Measurements from ENCODE around the gene GCGR. TPM values are rescaled to one million over a fixed set of nuclear protein-coding genes. Genes with fewer than 3 reads are reported as not detected.

Gene GCGR
- polyA plus RNA-seq, 2 of the 4 experiments (the other 2 are of a cell fraction) = 0.19 to 0.45 TPM

DNA sequence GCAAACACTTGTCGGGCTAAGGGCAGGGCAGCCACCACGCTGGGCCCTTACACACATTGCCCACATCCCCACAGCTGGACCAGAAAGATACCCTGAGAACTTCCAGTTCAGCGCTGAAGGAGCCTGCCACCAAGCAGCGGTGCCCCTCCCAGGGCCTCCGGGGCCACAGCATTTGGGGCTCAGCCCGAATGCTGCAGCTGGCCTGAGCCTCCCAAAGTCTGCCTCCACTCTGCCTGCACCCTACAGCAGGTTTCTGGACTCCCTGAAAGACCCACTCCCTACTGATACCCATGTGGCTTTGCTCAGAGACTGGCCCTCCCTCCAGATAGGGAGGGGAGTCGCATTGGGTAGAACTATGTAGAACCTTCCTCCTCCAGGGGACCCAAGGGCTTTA, 27.6 kb downstream of the GCGR start:
- H3K27ac ChIP-seq = peak overlapping the region in 1 of 2 experiments; percentile 93; a peak in 3 of 6 replicates
- peak overlapping the region; percentile 99 for H3K4me2 ChIP-seq
- ChIA-PET CTCF (interaction anchor here (1.9 kb wide), 1 partner anchor 10 kb away, joined by 5 read pairs; no protein-coding TSS in a partner anchor), POLR2A (interaction anchor here (0.6 to 0.8 kb wide), 3 partner anchors 33 to 114 kb away, joined by 3 to 5 read pairs (median 5); no protein-coding TSS in a partner anchor)
- ATAC-seq (no peak), DNase-seq (ENCODE audit: low read depth in 1 of 2, low spot score in 1 of 2) (no peak), FAIRE-seq (no peak)
- H3K4me3 ChIP-seq = no peak overlapping the region
- TF ChIP-seq KDM5A (IDR thresholded peaks at IDR 0.05) (no peak), SREBF2 (IDR thresholded peaks at IDR 0.05) (no peak)
- H3K9me3 ChIP-seq = no peaks in the 10 kb centered on the region
- 96% methylated on average over 7 of the region's 7 CpGs for WGBS (ENCODE audit: missing lambda C conversion rate)
- peaks cover 21% of the 10 kb centered on the region; the same call in 2 of the 3 replicates for H3K4me1 ChIP-seq

DNA sequence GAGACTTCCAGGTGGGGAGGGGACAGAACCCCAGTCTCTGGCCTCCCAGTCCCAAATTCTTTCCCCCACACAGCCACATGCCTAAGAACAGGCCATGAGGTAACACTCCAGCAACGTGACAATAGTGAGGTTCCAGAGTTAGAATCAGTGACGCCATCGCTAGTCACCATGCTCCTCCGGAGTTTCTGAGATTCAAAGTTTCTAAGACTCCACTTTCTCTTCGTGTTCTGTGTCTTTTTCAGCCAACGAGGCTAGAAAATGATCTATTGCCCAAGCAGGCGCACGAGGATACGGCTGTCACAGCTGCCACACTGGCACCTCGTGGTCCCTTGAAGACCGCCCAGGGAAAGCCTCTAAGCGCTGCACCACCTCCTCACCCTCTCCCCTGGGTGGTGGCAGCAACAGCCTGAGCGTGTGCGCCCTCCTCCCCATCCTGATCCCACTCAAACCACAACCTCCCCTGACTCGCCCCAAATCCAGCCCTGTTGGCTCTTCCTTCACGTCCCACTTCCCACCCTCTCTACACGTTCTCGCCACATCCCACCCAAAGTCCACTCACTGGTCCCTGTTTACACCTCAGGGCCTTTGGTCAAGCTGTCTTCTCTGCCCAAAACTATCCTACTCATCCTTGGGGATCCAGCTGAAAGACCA, 28.1 kb downstream of the GCGR start:
- ATAC-seq (peak; percentile 4 to 14; a peak in 4 of 6 replicates), DNase-seq (ENCODE audit: low read depth in 1 of 2, low spot score in 1 of 2) (no peak), FAIRE-seq (no peak)
- WGBS (ENCODE audit: missing lambda C conversion rate) = 76% methylated on average over 18 of the region's 18 CpGs
- peak overlapping the region; percentile 94 for H3K4me3 ChIP-seq
- peak overlapping the region; percentile 99 for H3K4me2 ChIP-seq
- TF ChIP-seq MYC (IDR thresholded peaks at IDR 0.05; ENCODE audit: borderline replicate concordance, low read length) (no peak), HOXB13 (CRISPR knock-in tag; IDR thresholded peaks at IDR 0.05; ENCODE audit: low read depth) (no peak), GATA3 (IDR thresholded peaks at IDR 0.05; ENCODE audit: borderline replicate concordance) (no peak), CBX8 (IDR thresholded peaks at IDR 0.05) (no peak), KDM1A (IDR thresholded peaks at IDR 0.05; ENCODE audit: low read depth) (no peak), MAZ (IDR thresholded peaks at IDR 0.05; ENCODE audit: borderline replicate concordance, low read depth, low read length) (no peak), JUN (IDR thresholded peaks at IDR 0.05) (no peak), HOXB5 (CRISPR knock-in tag; IDR thresholded peaks at IDR 0.05) (no peak)
- TF ChIP-seq, protein P1, sequence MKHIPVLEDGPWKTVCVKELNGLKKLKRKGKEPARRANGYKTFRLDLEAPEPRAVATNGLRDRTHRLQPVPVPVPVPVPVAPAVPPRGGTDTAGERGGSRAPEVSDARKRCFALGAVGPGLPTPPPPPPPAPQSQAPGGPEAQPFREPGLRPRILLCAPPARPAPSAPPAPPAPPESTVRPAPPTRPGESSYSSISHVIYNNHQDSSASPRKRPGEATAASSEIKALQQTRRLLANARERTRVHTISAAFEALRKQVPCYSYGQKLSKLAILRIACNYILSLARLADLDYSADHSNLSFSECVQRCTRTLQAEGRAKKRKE (CRISPR knock-in tag; IDR thresholded peaks at IDR 0.05; ENCODE audit: low read depth) = no peak
- H3K27ac ChIP-seq = peak overlapping the region; percentile 93 to 99
- H3K4me1 ChIP-seq = peaks cover 21% of the 10 kb centered on the region; the same call in 2 of the 3 replicates
- ChIA-PET CTCF (interaction anchor here (0.6 to 1.4 kb wide), 3 partner anchors 28 to 113 kb away, joined by 3 to 4 read pairs (median 3); no protein-coding TSS in a partner anchor), POLR2A (interaction anchor here (0.6 to 1.4 kb wide), 2 partner anchors 10 to 108 kb away, joined by 5 to 12 read pairs; no protein-coding TSS in a partner anchor)
- no peaks in the 10 kb centered on the region for H3K9me3 ChIP-seq

DNA sequence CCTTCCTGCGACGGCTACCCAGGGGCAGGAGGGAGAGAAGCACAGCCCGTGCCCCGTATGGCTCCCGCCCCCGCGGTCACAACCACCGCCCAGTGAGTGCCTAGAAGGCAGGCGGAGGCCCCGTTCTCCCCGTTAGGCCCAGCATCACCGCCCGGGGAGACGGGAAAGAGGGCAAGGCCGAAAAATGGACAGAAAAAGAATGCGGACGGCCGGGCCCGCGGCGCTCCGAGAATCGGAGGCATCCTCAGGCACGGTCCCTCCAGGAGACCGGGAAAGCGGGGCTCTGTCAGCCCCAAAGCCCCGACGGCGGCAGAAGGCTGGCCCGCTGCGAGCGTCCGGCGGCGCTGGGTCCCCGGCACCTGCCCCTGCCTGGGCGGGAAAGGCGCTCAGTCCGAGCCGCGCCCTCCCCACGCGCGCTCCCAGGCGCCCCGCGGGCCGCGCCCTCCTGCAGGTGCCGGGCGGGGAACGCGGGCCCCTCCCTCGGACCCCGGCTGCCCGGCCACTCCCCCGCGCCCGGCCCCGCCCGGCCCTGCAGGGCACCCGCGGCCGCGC, 28.7 kb downstream of the GCGR start:
- Histone ChIP-seq H3K9me3 (no peaks in the 10 kb centered on the region), H3K4me3 (peak overlapping the region; percentile 94), H3K4me2 (peak overlapping the region; percentile 99), H3K27ac (peak overlapping the region; percentile 93 to 99), H3K4me1 (peaks cover 21% of the 10 kb centered on the region; the same call in 2 of the 3 replicates)
- no peak for DNase-seq (ENCODE audit: low read depth in 1 of 2, low spot score in 1 of 2)
- CTCF ChIA-PET = interaction anchor here (0.6 to 1.6 kb wide), 6 partner anchors 12 to 114 kb away, joined by 3 to 8 read pairs (median 3); no protein-coding TSS in a partner anchor
- POLR2A ChIA-PET = interaction anchor here (0.6 to 1.7 kb wide), 18 partner anchors 8 to 149 kb away, joined by 3 to 12 read pairs (median 3); partner anchors contain the start of genes ARL16, HGS, MRPL12 and P4HB
- ATAC-seq = peak; percentile 38 to 49; a peak in 5 of 6 replicates
- TF ChIP-seq RNF2 (IDR thresholded peaks at IDR 0.05; ENCODE audit: borderline replicate concordance, low read depth) (no peak), POLR2A (IDR thresholded peaks at IDR 0.05; ENCODE audit: low read length) (0 out of 2 replicates have a peak, but pooled peaks have one; percentile 22), PHF8 (IDR thresholded peaks at IDR 0.05; ENCODE audit: borderline replicate concordance, low read depth) (peak; percentile 71), KDM1A (IDR thresholded peaks at IDR 0.05; ENCODE audit: low read depth) (0 out of 2 replicates have a peak, but pooled peaks have one; percentile 25), KDM5A (IDR thresholded peaks at IDR 0.05) (0 out of 2 replicates have a peak, but pooled peaks have one; percentile 21)
- WGBS (ENCODE audit: missing lambda C conversion rate) = 2% methylated on average over 33 of the region's 65 CpGs
- no peak for FAIRE-seq

- DNase-seq (ENCODE audit: low read depth in 1 of 2, low spot score in 1 of 2) (peak; percentile 96 to 97), FAIRE-seq (no peak), ATAC-seq (peak; percentile 81 to 84)
- H3K9me3 ChIP-seq = no peaks in the 10 kb centered on the region
- POLR2A ChIA-PET = interaction anchor here (0.6 to 1.7 kb wide), 20 partner anchors 9 to 150 kb away, joined by 3 to 12 read pairs (median 3); partner anchors contain the start of genes ARL16, HGS, MRPL12 and P4HB
- CTCF ChIA-PET = interaction anchor here (0.6 to 1.6 kb wide), 7 partner anchors 13 to 656 kb away, joined by 3 to 8 read pairs (median 3); no protein-coding TSS in a partner anchor
- WGBS (ENCODE audit: missing lambda C conversion rate) = 8% methylated on average over 37 of the region's 76 CpGs
- H3K4me3 ChIP-seq = peak within 1 kb of the TSS; percentile 94
- peak within 1 kb of the TSS; percentile 99 for H3K4me2 ChIP-seq
- H3K27ac ChIP-seq = peak within 1 kb of the TSS; percentile 93 to 99
- peaks cover 21% of the 10 kb centered on the region; the same call in 2 of the 3 replicates for H3K4me1 ChIP-seq
- TF ChIP-seq SREBF2 (IDR thresholded peaks at IDR 0.05) (no peak), EP300 (IDR thresholded peaks at IDR 0.05) (no peak), PHF8 (IDR thresholded peaks at IDR 0.05; ENCODE audit: borderline replicate concordance, low read depth) (peak; percentile 98), ZFP36 (IDR thresholded peaks at IDR 0.05; ENCODE audit: borderline replicate concordance, partially characterized antibody) (no peak), USF2 (IDR thresholded peaks at IDR 0.05) (peak; percentile 87), RCOR1 (IDR thresholded peaks at IDR 0.05; ENCODE audit: low read depth, low read length) (no peak), MAZ (IDR thresholded peaks at IDR 0.05; ENCODE audit: borderline replicate concordance, low read depth, low read length) (peak; percentile 93; the same call in 1 of the 2 replicates), KDM5A (IDR thresholded peaks at IDR 0.05) (no peak), NPAS2 (CRISPR knock-in tag; IDR thresholded peaks at IDR 0.05; ENCODE audit: borderline replicate concordance) (peak; percentile 29; the same call in 1 of the 2 replicates), FOSL2 (IDR thresholded peaks at IDR 0.05) (no peak), FOSL2 (CRISPR knock-in tag; IDR thresholded peaks at IDR 0.05) (no peak; the same call in 1 of the 2 replicates), MAFK (IDR thresholded peaks at IDR 0.05; ENCODE audit: partially characterized antibody) (no peak), TFCP2L1 (CRISPR knock-in tag; IDR thresholded peaks at IDR 0.05) (peak; percentile 92), ESRRA (IDR thresholded peaks at IDR 0.05; ENCODE audit: borderline replicate concordance, low read length) (no peak), RARB (CRISPR knock-in tag; IDR thresholded peaks at IDR 0.05) (0 out of 2 replicates have a peak, but pooled peaks have one; percentile 16)
Measured at GRCh38 chr17:81833160-81833920, 29.4 kb downstream of the GCGR start, which contains the start of gene MCRIP1. Gene MCRIP1, minus strand, starts transcription at chr17:81833291. Its CDS starts 8,785 bp downstream, at chr17:81824506.
